GM10266 (cell line): ENCODE data around the gene MMGT1.

Source experiments
- DNase-seq: peaks from one replicate; pipeline ENCODE4 v3.0.0; 2012; ENCODE audit errors: extremely low spot score
- TF ChIP-seq, protein P1 (sequence below): IDR thresholded peaks from 2 replicates; pipeline ENCODE4 v1.5.1; 2012; ENCODE audit warnings: mild to moderate bottlenecking, low read depth; ENCODE audit not compliant: control insufficient read depth, insufficient read depth; ENCODE audit errors: missing control alignments

MMGT1 gene

GRCh38 chrX:135973548-135974278 is at the start of gene MMGT1:
Gene MMGT1 (minus strand): TSS chrX:135973988. CDS start chrX:135973675, 313 bp downstream.
- peak; percentile 87 for DNase-seq

DNA sequence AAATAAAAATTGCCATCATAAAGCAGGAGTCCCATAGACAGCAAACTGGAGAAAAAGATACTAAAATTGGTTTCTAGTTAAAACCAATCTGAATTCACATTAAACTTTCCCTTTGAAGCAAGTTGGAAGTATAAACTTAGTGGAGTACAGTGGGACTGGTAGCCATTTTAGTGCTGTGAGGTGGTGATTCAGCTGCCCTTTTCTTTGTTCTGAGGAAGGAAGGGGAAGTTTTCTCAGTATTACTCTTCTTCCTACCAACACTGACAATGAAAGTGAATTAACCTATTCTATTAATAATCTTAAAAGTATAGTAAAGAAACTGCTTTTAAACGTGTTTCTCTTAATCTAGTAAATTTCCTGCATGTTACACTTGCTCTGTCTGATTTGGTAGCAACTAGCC is 48.1 kb upstream of the MMGT1 start:
- TF ChIP-seq, protein P1, sequence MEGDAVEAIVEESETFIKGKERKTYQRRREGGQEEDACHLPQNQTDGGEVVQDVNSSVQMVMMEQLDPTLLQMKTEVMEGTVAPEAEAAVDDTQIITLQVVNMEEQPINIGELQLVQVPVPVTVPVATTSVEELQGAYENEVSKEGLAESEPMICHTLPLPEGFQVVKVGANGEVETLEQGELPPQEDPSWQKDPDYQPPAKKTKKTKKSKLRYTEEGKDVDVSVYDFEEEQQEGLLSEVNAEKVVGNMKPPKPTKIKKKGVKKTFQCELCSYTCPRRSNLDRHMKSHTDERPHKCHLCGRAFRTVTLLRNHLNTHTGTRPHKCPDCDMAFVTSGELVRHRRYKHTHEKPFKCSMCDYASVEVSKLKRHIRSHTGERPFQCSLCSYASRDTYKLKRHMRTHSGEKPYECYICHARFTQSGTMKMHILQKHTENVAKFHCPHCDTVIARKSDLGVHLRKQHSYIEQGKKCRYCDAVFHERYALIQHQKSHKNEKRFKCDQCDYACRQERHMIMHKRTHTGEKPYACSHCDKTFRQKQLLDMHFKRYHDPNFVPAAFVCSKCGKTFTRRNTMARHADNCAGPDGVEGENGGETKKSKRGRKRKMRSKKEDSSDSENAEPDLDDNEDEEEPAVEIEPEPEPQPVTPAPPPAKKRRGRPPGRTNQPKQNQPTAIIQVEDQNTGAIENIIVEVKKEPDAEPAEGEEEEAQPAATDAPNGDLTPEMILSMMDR: no peak
- peak; percentile 4 for DNase-seq

More at GRCh38 chrX:135973548-135974278, at the start of gene MMGT1:
- TF ChIP-seq, protein P1: no peak

- TF ChIP-seq, protein P1: no peak
- peak; percentile 14 for DNase-seq
Measured at GRCh38 chrX:136021160-136021559, 47.4 kb upstream of the MMGT1 start.

GRCh38 chrX:136019226-136019625 is 45.4 kb upstream of the MMGT1 start:
- TF ChIP-seq, protein P1: no peak

GRCh38 chrX:136016881-136017280 is 43.1 kb upstream of the MMGT1 start:
- DNase-seq: no peak
- TF ChIP-seq, protein P1: no peak

More at GRCh38 chrX:136019226-136019625, 45.4 kb upstream of the MMGT1 start:
- no peak for DNase-seq

DNA sequence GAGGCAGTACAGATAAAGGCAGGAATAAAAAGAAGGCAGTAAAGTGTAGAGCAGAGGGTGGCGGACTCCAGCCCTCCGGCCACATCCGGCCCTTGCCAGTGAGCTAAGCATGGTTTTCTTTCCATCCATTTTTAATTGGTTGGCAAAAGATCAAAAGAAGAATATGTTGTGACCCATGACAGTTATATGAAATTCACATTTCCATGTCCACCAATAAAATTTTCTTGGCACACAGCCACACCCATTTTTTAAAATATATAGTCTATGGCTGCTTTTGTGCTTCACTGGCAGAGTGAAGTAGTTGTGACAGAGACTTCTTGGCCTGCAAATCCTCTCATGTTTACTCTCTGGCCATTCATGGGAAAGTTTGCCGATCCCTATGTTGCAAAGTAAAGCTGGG is 41.2 kb upstream of the MMGT1 start:
- DNase-seq: no peak
- TF ChIP-seq, protein P1: no peak

DNA sequence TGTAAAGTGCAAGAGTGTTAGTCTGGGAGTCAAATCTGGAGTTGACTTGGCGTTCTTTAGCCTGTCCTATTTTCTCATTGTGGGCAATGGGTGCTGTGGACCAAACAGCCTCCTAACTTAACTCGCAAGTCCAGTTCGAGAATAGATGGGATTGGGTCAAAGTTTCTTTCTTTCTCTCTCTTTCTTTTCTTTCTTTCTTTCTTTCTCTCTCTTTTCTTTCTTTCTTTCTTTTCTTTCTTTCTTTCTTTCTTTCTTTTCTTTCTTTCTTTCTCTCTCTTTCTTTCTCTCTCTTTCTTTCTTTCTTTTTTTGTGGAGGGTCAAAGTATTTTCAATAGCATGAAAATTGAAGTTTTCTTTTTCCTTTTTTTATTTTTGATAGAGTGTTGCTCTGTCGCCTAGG is 14.5 kb upstream of the MMGT1 start:
- DNase-seq: no peak
- TF ChIP-seq, protein P1: no peak
